HG03159 (cell line): ENCODE data around the gene STXBP6.

Source experiments
- ATAC-seq: cut with Tn5 transposase; IDR thresholded peaks from one replicate; pipeline ENCODE4 v1.9.1; 2021; ENCODE audit warnings: mild to moderate bottlenecking, moderate library complexity; ENCODE audit not compliant: unreplicated experiment

The STXBP6 gene

GRCh38 chr14:25049568-25050268 is at the start of gene STXBP6:
STXBP6 (minus strand) TSS chr14:25050147; CDS start chr14:24974818, 75,329 bp downstream.
- peak; percentile 54 for ATAC-seq

DNA sequence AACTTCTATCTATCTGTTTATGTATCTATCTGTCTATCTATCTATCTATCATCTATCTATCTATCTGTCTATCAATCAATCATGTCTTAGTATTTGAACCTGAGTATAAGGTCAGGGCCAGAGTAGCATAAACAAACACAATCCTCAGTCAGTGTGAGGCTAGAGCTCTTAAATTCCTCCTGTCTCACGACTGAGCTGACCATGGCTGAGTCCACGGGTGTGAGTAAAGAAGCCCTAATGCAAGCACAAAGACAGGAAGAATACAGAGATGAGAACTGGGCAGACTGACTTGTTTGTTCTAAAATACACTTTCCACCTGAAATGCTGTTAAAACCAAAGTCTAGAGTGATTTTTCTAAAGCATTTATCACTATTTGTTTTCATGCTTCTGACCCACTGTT is 47.2 kb upstream of the STXBP6 start:
- no peak for ATAC-seq

DNA sequence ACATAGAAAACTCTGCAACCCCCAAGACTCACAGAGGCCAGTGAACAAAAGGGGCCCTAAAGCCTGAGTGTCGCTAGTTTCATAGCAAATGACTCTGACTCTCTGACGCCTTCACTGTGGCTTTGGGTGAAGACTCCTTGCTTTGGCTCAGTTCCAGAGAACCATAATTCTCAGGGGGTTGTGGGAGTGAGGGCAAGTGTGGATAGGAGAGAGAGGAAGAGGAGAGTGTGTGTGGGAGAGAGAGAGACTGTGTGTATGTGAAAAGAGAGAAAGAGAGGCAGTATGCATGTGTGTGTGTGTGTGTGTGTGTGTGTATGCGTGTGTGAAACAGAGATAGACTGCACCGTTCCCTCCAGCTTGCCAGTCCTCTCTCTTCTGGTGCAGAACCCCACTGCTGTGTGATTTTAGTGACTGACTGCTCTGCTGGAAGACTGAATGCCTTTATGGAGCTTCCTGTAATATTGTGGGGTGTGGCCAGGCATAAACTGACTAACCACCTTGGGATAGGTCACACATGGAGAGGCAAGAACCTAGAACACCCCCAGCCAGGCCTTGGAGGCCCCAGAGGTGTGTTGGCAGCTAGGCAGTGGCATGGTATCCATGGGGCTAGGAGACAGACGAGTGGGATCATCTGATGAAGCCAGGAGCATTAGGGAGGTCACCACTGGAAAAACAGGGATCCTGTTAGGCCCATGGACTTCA is 45.9 kb upstream of the STXBP6 start:
- ATAC-seq = no peak

DNA sequence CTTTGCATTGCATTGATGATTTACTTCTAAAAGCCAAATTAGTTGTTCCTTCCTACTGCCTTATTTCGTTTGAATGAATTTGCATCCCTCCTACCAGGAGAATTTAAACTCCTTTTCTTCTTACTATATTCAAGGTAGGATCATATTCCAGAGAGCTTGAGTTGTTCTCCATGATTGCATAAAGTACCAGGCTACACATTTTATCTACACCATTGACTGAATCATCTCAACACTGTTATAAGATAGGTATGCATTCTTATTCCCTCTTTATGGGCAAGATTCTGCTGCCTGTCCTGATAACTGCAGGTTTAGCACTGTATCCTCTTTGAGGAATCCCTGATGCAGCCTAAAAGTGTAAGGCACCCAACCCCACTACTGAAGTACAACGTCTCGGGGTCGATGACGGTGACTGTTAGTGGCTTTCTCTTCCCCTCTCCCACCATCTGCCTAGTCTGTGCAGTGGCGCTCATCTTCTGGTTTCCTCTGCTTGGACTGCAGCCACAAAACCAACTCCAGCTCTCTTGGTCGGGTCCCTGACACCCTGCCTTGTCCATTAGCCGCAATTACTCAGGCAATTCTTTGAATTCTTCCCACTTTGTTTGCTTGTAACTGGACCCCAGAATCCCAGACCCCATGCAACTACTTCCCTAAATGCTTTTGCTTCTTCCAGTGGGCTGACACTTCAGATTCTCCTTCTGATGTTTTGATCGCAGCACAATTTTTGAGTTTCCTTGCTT is 44.4 kb upstream of the STXBP6 start:
- ATAC-seq = no peak

DNA sequence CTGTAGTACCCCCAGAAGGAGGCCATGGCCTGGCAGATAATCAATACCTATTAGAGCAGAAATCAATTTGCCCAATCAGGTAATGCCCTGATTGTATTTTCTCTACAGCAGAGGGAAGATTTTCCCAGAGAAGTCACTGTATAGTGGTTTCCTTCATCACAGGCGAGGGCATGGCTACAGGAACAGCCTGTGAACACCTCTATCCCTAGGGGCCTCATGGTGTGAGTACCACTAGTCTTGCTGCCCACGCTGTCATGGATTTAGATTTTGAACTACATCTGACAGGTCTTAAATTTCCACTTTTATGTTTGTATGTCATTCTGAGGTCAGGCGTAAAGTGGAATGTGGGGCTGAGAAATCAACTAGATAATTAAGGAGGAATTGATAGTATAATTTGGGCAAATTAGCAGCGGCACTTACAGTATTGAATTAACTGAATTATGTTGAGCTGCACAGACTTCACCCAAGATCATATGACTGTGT is 42.4 kb upstream of the STXBP6 start:
- no peak for ATAC-seq

DNA sequence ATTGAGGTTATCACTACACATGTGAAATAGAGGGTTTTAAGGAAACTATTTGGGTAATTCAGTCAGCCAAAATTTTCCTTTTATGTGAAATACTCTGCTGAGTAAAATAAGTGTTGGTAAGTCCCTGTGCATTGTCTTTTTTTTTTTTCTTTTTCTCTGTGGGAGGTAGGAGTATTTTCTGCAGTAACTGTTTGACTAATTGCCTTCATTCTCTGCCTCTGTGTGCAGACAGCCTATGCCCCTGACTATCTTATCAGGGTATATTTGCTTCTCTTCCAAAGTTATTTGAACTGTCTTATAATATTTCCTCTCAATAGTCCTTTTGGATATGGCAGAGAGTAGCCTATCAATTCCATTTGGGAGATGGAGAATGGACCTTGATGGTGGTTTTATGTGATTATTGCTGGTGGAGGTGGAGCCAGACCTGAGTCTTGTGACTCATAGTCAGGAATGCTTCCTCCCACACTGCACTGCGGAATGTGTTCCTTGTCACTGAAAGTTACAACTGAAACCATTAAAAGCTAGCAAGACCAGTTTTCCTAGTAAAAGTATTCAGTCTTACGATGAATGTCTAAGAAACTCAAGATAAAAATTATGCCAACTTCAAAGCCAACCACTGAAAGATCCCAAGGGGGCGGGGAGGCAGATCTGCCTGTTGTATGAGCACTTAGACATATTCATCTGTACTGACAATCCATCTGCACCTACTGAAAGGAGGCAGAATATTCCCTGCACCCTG is 40.9 kb upstream of the STXBP6 start:
- no peak for ATAC-seq

- no peak for ATAC-seq
Observed at GRCh38 chr14:25090256-25090655, 40.3 kb upstream of the STXBP6 start.

- ATAC-seq = no peak
Observed at GRCh38 chr14:25089496-25089895, 39.5 kb upstream of the STXBP6 start.

- ATAC-seq = no peak
Observed at GRCh38 chr14:25086821-25087396, 37.0 kb upstream of the STXBP6 start.

- no peak for ATAC-seq
Observed at GRCh38 chr14:25086081-25086480, 36.1 kb upstream of the STXBP6 start.

DNA sequence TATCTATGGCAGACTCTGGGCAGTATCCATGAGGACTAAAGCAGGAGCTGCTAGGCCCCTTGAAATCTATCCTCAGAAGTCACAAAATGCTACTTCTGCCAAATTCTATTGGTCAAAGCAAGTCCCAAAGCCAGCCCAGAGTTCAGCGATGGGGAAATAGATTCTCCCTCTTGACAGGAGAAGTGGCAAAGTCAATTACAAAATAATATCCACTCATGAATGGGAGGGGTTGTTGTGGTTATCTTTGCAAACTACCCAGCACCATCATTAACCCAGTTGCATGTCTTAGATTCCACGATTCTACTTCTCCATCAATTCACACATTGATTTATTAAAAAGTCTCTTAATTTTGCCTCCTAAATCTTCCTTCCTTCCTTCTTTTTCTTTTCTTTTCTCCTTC is 30.7 kb upstream of the STXBP6 start:
- no peak for ATAC-seq

DNA sequence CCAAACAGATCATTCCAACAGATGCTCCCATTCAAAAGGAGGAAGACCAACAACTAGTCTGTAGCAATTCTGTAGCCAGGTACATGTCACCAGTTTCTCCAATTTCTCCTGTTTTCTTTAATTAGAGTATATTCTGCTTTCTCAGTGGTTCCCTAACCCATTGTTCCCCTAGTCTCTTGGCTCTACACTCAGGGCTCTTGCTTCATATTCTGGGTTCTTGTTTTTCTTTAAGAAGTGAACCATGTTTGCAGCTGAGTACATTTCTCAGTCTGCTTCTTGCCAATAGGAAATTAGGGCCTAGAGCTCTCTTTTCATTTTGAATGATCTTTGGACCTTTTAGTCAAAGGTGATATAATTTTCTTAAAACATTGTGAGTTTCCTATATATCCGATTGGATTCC is 29.4 kb upstream of the STXBP6 start:
- ATAC-seq = no peak

GRCh38 chr14:25074099-25074685 is 24.2 kb upstream of the STXBP6 start:
- ATAC-seq = no peak

GRCh38 chr14:25069879-25070278 is 19.9 kb upstream of the STXBP6 start:
- ATAC-seq = no peak

- ATAC-seq = no peak
Observed at GRCh38 chr14:25067600-25067999, 17.7 kb upstream of the STXBP6 start.

- ATAC-seq = no peak
Observed at GRCh38 chr14:25062022-25062321, 12.0 kb upstream of the STXBP6 start.

GRCh38 chr14:25056688-25057078 is 6.7 kb upstream of the STXBP6 start:
- ATAC-seq = no peak

GRCh38 chr14:25055992-25056687 is 6.2 kb upstream of the STXBP6 start:
- ATAC-seq = no peak

DNA sequence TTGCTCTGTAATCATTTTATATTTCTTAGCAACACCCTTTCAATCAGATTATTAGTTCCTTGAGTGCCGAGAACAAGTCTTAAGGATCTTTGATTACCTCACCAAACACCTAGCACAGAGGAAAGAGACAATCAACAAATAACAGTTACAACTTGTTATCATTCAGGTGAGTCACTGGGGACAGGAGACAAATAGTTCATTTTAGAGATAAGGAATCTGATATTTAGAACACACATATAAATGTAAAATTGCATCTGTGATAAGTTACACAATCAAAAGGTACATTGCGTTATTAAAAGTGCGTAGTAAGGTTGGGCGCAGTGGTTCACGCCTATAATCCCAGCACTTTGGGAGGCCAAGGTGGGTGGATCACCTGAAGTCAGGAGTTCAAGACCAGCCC is 5.1 kb upstream of the STXBP6 start:
- no peak for ATAC-seq

GRCh38 chr14:25053585-25053984 is 3.6 kb upstream of the STXBP6 start:
- ATAC-seq = no peak
